ENCODE measurements around the gene GGT7. TPM values are rescaled to one million over a fixed set of nuclear protein-coding genes. Genes with fewer than 3 reads are reported as not detected.
A peak's percentile ranks its signal among the peaks of the same experiment; 100 is the strongest.
"Not testable (repeated sequence)": the region's sequence is repeated elsewhere in the genome, so short reads cannot be mapped to it uniquely, and the experiment has no call there.

Gene GGT7, protein sequence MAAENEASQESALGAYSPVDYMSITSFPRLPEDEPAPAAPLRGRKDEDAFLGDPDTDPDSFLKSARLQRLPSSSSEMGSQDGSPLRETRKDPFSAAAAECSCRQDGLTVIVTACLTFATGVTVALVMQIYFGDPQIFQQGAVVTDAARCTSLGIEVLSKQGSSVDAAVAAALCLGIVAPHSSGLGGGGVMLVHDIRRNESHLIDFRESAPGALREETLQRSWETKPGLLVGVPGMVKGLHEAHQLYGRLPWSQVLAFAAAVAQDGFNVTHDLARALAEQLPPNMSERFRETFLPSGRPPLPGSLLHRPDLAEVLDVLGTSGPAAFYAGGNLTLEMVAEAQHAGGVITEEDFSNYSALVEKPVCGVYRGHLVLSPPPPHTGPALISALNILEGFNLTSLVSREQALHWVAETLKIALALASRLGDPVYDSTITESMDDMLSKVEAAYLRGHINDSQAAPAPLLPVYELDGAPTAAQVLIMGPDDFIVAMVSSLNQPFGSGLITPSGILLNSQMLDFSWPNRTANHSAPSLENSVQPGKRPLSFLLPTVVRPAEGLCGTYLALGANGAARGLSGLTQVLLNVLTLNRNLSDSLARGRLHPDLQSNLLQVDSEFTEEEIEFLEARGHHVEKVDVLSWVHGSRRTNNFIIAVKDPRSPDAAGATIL
- 40.6 TPM for total RNA-seq

DNA sequence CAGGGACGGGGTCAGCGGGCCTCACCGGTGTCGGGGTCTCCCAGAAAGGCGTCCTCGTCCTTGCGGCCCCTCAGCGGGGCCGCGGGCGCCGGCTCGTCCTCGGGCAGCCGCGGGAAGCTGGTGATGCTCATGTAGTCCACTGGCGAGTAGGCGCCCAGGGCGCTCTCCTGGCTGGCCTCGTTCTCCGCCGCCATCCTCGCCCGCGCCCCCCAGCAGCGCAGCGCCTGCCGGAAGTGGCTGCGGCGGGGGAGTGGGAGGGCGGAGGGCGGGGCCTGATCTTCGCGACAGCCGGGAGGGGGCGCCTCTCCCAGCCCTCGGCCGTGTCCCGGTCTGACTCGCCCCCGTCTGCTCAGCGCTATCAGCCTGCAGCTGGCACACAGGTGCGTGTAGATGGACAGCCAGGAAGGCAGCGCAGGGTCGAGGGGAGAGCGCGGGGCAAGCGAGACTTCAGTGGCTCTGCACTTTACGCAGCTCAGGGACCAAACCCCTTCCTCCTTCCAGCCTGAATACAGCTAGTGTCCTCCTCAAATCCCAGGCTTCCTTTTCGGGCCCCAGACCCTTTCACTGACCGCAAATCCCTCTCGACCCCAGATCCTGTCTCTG is at the start of gene GGT7:
Gene GGT7 (minus strand): TSS at position 235 of the 603 bp plus-strand sequence. CDS start 41 bp downstream, at position 194.
- DNase-seq (ENCODE audit: low spot score) = peak; percentile 80

DNA sequence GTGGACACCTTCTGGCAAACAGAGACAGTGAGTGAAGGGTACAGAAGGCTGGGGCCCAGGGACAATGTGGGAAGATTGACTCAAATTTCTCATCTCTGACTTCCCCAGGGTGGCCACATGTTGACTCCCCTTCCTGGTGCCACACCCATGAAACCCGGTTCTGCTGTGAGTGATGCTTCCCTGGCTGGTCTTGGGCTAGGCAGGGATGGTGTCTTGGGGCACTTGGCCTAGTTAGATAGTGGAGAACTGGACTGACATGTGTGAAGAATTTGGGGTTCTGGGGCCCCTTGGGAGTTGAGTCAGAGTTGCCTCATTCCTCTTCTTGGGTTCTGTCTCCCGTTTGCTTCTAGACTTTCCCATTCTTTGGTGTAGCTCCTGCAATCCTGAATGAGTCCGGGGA is 48.8 kb upstream of the GGT7 start:
- no peak for DNase-seq (ENCODE audit: low spot score)

DNA sequence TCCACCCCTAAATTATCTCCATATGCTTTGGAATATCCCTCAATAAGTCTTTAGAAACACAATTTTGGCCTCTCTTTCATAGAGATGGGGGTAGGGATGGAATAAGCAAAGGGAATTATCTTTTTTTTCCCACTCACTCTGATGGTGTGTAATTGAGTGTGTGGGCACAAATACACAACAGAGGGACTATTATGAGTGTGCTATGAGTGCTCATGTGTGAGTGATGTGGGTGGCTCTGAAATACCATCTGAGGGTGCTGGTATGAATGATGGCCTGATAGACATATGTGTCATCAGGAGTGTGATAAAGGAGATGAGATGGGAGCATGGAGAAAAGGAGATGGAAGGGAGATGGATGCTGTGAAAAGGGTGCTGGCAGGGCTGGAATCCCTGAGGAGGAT is 47.4 kb upstream of the GGT7 start:
- no peak for DNase-seq (ENCODE audit: low spot score)

DNA sequence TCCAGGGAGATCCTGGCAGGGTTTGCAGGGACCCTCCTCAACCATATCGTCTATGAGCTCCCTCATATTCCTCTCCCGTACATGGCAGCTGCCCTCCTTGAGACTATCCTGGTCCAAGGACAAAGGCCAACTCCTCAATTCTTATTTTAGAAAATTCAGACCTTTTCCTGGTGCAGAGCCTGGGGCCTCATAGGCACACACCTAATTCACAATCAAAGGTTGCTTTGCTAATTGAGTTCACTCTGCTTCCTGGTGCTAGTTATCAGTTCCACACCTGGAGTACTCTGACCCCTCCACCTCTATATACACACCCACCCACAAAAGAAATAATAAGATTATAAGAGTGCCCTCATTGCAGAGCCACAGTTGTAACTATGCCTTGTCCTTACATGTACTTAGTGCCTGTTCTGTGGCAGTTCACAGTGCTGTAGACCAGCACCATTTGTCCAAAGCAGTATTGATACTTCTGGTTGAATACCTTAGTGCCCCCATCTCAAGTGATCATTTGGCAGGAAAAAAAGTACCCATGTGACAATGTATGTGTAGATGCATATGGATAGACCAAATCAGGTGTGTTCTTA is 44.2 kb upstream of the GGT7 start:
- DNase-seq (ENCODE audit: low spot score) = no peak

DNA sequence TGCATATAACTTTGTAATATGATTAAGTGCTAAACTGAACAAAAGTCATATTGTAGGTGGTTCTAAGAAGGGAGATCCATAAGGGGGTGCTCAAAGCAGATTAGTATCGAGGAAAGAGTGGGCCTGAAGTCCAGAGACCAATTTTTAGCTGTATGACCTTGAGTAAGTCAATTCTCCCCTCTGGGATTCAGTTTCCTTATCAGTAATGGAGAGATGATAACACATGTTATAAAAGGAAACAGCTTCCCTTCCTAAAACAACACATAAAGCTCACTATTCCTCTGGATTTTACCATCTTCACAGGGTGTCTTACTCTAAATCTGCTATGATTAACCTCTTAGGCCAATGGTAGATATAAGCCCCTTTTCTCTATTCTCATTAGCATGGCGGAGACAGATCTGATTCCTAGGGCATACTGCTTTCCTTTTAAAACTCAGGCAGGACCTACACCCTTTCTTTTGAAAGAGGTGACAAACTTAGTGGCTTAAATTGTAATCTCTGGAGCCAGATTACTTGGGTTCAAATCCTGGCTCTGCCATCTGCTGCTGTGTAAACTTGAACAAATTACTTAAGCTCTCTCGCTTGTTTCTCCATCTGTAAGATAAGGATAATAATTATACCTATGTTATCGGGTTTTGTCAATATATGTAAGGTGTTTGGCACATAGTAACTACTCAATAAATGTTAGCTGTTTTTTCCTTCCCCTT is 43.2 kb upstream of the GGT7 start:
- DNase-seq (ENCODE audit: low spot score) = no peak

DNA sequence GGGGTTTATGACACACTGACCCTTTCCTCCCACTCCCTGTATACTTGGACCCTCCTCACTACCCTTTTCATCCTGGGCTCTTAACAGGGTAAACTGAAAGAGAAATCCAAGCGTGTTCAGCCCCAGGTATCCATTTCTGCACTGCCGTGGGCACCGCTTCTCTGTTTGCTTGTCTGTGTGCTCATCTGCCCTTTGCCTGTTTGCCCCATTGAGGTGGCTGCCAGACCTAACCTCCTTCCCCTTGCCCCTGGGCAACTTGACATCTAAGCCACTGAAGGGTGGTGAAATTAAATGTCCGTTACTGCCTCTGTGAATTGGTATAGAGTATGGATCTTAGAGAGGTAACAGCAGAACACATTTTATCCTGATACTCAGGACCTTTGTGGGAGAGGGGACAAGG is 42.5 kb upstream of the GGT7 start:
- DNase-seq (ENCODE audit: low spot score) = no peak

DNA sequence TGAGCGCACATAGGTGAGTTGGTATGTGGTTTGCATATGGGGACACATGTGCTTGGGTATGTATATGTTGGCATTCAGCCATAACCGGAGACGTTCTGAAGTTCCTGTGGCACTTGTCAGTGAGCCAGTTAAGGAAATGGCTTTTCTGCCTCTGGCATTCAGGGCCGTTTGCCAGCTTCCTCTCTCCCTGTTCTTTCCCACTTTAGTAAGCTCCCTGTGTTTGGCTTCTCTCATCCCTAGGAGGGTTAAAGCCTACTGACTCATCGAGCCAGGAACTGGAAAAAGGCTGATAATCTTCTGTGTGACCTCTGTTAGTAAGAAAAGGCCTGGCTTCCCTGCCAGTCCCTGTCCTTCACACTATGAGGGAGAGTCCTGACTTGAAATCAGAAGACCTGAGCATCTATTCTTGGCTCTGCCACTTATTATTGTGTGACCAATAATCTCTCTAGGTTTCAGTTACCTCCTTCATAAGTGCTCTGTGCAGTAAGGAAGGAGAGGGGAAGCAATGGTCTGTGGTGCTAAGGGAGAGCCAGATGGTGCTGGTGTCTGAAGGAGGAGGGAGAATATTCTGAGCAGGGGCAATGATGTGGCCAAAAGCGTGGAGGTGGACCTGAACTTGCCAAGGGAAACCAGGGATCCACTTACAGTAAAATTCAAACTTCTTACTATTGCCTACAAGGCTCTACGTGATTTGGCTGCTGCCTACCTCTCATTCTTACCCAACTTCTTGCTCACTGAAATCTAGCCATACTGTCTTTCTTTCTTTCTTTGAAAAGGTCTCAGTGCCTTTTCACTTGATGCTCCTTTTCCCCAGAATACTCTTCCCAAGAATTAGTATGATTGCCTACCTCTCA is 35.2 kb upstream of the GGT7 start:
- DNase-seq (ENCODE audit: low spot score) = peak; percentile 72

DNA sequence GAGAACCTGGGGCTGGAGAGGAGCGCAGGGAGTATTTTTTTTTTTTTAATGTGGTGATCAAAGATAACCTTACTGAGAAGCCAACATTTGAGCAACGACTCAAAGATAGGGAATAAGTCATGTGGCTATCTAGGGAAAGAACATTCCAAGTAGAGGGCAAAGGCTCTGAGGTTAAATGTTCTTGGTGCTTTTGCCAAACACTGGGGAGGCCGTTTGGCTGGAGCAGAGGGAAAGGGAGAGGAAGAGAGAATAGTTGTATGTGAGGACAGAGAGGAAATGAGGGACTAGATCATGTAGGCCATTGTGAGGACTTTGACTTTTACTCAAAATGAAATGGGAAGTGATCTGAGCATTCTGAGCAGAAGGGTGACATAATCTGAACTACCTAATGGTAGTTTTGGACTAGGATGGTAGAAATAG is 31.6 kb upstream of the GGT7 start:
- peak; percentile 43 for DNase-seq (ENCODE audit: low spot score)

DNA sequence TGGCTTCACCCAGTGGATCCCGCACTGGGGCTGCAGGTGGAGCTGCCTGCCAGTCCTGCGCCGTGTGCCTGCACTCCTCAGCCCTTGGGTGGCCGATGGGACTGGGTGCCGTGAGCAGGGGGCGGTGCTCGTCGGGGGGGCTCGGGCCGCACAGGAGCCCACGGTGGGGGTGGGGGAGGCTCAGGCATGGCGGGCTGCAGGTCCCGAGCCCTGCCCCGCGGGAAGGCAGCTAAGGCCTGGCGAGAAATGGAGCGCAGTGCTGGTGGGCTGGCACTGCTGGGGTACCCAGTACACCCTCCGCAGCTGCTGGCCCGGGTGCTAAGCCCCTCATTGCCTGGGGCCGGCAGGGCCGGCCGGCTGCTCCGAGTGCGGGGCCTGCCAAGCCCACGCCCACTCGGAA is 26.1 kb upstream of the GGT7 start:
- DNase-seq (ENCODE audit: low spot score) = not testable (repeated sequence)

DNA sequence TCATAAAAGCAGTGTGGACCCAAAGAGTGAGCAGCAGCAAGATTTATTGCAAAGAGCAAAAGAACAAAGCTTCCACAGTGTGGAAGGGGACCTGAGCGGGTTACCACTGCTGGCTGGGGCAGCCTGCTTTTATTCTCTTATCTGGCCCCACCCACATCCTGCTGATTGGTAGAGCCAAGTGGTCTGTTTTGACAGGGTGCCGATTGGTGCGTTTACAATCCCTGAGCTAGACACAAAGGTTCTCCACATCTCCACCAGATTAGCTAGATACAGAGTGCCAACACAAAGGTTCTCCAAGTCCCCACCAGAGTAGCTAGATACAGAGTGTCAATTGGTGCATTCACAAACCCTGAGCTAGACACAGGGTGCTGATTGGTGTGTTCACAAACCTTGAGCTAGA is 25.5 kb upstream of the GGT7 start:
- not testable (repeated sequence) for DNase-seq (ENCODE audit: low spot score)

DNA sequence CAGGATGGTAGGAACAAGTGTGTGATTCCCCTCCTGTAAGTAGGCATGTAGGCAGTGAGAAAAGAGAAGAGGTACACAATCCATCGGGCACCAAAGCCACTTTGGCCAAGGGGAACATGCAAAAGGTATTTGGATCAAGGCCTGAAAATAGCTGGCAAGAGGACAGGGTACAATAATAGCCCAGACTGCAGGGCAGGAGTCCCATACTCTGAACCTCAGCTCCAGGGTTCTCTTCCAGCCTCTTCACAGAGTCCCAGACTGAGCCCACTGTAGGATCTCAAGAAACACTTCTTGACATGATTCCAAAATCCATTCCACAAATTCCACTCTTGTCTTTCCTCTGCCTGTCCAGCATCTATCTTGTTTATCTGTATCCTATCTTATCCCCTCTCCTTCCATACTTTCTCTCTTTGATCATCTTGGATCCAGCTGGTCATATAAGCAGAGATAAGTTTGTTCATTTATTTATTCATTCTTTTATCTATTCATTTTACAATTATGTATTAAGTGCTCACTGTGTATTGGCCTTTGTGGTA is 23.5 kb upstream of the GGT7 start:
- DNase-seq (ENCODE audit: low spot score) = no peak

DNA sequence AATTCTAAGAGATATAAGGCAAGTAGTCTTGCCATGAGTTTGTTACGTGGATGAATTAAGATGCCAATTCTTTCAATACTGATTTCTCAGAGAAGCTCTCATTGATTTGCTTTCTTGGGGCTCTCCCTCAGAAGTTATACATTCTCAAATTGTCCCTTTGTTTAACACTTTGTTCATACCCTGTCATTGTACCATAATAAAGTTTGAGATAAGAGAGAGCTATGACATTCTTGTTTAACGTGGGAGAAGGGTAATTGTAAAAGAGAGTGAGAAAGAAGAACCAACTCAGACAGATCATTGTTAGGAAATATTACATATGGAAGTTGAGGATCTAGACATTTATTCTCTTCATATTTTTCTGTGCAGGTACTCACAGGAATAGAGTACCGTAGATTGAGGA is 22.8 kb upstream of the GGT7 start:
- DNase-seq (ENCODE audit: low spot score) = no peak

DNA sequence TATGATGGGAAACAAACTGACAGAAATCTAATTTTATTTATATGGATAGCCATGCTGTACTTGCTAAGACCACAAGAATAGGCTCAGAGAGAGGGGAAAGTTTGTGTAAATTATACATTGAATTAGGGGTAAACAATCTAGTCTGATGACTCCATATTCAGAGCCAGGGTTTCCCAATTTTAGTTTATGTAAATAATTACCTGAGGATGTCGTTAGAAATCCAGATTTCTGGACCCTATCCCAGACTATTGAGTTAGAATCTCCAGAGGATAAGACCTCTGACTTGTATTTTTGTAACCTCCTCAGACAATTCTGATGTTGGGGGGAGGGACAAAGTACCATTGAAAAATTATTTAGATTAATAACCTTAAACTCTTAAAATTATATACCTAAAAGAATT is 22.1 kb upstream of the GGT7 start:
- DNase-seq (ENCODE audit: low spot score) = no peak

DNA sequence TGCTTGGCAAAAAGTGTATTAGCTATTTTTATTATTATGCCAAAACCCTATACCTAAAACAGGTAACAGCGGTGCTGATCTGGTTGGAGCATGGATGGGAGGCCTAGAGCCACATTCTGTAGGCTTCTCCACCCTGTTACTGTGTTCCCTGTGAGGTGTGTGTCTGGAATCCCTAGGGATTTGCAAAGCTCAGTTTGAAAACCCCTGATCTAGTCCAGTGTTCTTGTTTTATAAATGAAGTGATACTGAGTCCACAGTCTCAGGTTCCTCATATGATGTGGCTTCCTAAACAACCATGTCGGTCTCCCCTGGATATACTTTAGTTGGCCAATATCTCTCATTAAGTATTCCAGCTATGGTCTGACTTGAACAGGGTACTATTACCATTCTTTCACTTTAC is 20.0 kb upstream of the GGT7 start:
- no peak for DNase-seq (ENCODE audit: low spot score)

DNA sequence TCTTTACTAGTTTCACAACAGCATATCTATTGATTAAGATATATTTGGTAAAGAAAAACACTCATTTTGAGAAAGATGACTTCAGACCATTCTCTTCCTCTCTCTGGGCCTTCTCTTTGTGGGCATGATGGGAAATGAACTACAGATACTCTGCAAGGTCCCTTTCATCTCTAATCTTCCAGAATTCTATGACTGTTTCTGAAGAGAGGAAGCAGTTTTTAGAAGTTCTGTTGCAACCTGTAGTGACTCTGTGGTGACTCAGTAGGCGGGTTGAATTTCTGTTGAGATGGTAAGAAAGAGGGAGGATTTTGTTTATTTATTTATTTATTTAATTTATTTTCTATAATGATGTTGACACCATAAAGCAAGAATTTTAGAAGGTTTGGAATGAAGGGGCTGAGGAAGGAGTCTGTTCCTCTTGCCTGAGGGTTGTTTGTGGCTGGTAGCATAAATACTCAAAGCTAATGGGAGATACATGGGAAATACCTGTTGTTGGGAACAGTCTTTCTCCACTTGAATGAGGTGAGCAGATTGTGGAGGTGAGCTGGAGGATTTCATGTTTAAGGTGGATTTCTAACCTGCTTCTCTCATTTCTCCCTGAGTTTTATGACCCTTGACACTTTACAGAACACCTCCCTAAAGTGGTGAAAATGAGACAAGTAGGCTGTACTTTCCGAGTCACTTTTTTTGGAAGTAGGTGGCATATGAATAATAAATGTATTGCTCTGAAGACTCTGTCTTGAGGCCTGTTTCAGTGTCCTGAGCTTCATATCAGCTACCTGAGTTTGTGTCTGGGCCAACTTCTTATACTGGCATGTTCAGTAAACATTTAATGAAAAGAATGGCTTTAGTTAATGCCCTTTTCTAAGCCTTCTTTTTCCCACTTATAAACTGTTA is 18.8 kb upstream of the GGT7 start:
- no peak for DNase-seq (ENCODE audit: low spot score)

DNA sequence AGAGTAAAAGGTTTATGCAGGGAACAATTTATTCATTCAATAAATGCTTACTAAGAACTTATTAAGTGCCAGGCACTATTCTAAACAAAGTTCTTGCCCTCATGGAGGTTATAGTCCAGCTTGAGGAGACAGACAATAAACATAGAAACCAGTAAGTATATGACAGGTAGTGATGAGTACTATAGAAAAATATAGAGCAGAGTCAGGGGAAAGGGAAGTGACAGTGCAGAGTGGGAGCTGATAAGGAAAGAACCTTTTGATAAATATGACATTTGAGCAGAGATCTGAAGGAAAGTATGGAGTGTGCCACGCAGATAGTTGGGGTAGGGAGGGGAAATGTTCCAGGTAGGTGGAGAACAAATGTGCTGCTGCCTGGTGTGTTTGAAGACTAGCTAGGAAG is 15.8 kb upstream of the GGT7 start:
- no peak for DNase-seq (ENCODE audit: low spot score)

DNA sequence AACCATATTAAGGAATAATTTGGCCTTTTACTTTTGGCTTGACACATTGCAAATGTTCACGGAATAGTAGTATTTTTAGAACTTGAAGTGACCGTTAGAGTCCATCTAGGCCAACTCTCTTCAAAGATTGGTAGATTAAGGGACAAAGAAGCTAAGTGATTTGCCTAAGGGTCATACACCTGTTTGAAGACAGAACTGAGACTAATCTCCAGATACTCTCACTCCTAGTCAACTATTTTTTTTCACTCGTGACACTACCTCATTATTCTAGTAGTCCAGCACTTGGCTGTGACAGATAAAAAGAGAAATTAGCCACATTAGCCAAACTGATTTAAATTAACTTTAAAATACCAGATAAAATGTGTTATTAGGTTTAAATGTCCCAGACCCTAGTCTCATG is 14.4 kb upstream of the GGT7 start:
- no peak for DNase-seq (ENCODE audit: low spot score)

DNA sequence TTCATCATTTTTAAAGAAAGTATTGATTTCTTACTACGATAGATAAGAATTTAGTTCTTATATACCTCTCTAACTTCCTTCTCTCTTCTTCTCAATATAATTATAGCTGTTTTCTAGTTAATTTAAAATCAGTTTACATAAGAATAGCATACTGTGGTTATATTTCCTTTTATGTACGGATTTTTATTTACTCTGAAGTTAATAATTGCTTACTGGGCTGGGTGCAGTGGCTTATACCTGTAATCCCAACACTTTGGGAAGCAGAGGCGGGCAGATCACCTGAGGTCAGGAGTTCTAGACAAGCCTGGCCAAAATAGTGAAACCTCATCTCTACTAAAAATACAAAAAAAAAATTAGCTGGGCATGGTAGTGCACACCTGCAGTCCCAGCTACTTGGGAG is 13.5 kb upstream of the GGT7 start:
- no peak for DNase-seq (ENCODE audit: low spot score)

DNA sequence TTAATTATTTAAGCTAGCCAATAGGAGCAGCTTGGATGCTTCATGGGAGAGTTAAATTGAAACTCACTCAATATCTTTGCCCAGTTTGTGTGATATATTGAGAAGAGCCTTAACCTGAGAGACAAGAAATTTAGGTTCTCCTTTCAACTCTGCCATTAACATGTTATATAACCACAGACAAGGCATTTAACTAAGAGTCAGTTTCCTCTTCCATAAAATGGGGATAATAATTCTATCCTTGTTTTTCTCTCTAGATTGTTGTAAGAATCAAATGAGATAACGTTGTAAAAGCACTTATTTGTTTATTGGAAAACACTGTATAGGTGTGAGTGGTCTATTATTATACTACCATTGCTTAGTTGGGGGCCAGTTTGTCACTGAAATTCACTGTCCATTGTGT is 11.6 kb upstream of the GGT7 start:
- no peak for DNase-seq (ENCODE audit: low spot score)

DNA sequence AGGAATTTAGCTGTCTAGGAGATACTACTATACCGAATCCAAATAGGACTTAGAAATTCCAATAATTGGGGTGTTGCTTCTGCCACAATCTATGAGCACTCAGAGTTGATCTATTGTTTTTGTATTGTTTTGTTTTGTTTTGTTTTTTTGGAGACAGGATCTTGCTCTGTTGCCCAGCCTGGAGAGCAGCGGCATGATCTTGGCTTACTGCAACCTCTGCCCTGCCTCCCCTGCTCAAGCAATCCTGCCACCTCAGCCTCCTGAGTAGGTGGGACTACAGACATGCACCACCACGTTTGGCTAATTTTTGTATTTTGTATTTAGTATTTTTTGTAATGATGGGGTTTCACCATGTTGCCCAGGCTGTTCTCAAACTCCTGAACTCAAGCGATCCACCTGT is 11.2 kb upstream of the GGT7 start:
- DNase-seq (ENCODE audit: low spot score) = no peak

Measured in mucosa of gallbladder (tissue), 1 donor.